ENCODE measurements around the gene ASB18. TPM values are rescaled to one million over a fixed set of nuclear protein-coding genes. Genes with fewer than 3 reads are reported as not detected.

Gene ASB18
- total RNA-seq, 4 donors from 2014 or later: not detected

DNA sequence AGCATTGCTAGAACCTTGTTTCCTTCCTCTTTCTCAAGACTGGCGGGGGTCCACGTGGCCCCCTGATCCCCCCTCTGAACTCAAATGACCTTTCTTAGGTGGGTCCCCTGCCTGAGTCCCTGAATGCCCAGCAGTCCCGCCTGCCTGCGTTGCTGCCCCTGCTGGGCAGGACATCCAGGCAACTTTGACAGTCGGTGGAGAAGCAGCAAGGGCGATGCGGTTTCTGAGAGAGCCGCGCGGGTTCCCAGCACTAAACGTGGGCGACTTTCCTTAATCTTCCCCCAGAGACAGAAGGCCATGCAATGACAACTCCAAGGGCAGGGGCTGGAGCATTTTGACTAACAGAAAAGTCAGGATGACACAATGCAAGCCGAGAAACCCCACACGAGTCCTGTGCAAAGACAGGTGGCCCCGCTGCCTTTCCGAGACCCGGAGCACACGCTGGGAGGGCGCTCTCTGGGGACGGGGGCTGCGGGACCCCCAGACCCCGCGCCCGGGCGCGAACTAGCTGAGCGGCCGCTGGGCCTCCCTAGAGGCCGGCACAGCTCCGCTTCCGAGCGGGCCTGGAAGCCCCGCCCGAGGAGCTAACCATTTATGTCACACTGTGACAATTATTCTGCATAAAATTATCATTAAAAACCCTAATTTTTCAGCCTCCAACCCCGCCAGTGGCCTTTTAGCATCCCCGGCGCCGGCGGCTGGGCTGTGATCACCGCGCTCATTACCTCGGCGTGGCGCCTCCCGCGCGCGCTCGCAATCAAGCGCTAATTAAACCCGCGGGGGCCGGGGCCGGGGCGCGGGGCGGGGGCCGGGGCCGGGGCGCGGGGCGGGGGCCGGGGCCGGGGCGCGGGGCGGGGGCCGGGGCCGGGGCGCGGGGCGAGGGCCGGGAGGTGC is 27.4 kb downstream of the ASB18 start:
- Histone ChIP-seq H3K4me1 (peaks cover 0 to 4% of the 10 kb centered on the region in 2 donors), H3K9me3 (no peaks in the 10 kb centered on the region), H3K27me3 (peaks cover 13% of the 10 kb centered on the region), H3K27ac (no peak overlapping the region), H3K36me3 (no peaks in the 10 kb centered on the region), H3K4me3 (replicated peaks in 1 of 3) (no peak overlapping the region)
- TF ChIP-seq POLR2A (IDR thresholded peaks at IDR 0.05): no peak
- TF ChIP-seq, protein P1, sequence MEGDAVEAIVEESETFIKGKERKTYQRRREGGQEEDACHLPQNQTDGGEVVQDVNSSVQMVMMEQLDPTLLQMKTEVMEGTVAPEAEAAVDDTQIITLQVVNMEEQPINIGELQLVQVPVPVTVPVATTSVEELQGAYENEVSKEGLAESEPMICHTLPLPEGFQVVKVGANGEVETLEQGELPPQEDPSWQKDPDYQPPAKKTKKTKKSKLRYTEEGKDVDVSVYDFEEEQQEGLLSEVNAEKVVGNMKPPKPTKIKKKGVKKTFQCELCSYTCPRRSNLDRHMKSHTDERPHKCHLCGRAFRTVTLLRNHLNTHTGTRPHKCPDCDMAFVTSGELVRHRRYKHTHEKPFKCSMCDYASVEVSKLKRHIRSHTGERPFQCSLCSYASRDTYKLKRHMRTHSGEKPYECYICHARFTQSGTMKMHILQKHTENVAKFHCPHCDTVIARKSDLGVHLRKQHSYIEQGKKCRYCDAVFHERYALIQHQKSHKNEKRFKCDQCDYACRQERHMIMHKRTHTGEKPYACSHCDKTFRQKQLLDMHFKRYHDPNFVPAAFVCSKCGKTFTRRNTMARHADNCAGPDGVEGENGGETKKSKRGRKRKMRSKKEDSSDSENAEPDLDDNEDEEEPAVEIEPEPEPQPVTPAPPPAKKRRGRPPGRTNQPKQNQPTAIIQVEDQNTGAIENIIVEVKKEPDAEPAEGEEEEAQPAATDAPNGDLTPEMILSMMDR (IDR thresholded peaks at IDR 0.05): no peak
- DNase-seq: no peak
- intact Hi-C loops (cut with DNase I): no loop called here
- WGBS, 2 donors: 2 to 18% methylated on average over 3 to 33 of the region's 73 CpGs

DNA sequence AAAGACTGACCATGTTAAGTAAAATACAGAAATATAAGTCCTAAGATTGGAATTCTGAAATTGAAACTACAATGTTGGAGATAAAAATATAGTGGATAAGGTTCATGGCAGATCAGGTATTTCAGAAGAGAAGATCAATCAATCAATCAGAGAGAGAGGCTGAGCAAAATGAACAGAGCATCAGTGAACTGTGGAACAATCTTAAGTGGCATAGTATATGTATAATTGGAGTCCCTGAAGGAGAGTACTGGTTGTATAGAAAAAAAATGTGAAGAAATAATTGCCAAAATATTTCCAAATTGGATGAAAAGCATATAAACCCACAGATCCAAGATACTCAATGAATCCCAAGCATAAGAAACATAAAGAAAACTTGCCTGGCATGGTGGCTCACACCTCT is 35.0 kb downstream of the ASB18 start:
- intact Hi-C loops (cut with DNase I): no loop called here
- H3K9me3 ChIP-seq: no peaks in the 10 kb centered on the region
- no peak overlapping the region for H3K4me3 ChIP-seq (replicated peaks in 1 of 3)
- no peak for DNase-seq
- H3K36me3 ChIP-seq: no peaks in the 10 kb centered on the region
- no peaks in the 10 kb centered on the region for H3K27me3 ChIP-seq
- H3K27ac ChIP-seq: no peak overlapping the region
- H3K4me1 ChIP-seq: no peaks in the 10 kb centered on the region
- TF ChIP-seq POLR2A (IDR thresholded peaks at IDR 0.05): no peak
- TF ChIP-seq, protein P1 (IDR thresholded peaks at IDR 0.05): no peak

DNA sequence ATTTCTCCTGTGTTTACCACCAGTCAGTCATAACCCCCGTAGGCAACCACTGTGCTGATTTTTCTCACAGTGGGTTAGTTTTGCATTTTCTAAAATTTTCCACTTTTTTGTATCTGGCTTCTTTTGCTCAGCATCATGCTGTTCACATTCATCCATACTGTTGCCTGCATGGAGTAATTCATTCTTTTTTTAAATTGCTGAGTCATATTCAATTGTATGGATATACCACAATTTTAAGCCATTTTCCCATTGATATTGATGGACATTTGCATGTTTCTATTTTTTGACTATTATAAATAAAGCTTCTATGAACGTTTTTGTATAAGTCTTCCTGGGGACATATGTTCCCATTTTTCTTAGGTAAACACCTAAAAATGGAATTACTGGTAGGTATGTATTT is 40.5 kb downstream of the ASB18 start:
- no peaks in the 10 kb centered on the region for H3K9me3 ChIP-seq
- H3K27me3 ChIP-seq: no peaks in the 10 kb centered on the region
- TF ChIP-seq POLR2A (IDR thresholded peaks at IDR 0.05): no peak
- H3K4me1 ChIP-seq: no peaks in the 10 kb centered on the region
- no peaks in the 10 kb centered on the region for H3K36me3 ChIP-seq
- DNase-seq: no peak
- H3K27ac ChIP-seq: no peak overlapping the region
- intact Hi-C loops (cut with DNase I): no loop called here
- H3K4me3 ChIP-seq (replicated peaks in 1 of 3): no peak overlapping the region
- WGBS, 2 donors: 78 to 80% methylated on average over 2 of the region's 2 CpGs

DNA sequence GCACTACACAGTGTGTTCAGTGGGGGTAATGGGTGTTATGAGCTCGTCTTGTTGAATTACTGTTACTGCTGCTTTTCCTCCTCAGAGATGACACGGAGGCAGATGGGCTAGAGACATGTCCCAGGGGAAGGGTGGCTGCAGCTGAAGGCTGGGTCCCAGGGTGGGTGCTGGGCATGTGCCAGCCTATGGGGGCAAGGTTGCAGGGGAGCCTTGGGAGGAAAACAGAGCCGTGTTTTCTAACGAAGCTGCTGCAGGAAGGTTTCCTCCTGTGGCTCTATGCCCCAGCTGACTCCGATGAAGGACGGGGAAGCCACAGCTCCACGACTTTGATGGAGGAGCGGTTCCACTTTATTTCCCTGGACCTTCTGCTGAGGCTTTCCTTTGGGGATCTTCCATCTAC is 42.4 kb downstream of the ASB18 start:
- DNase-seq: no peak
- Histone ChIP-seq H3K9me3 (no peaks in the 10 kb centered on the region), H3K4me1 (no peaks in the 10 kb centered on the region), H3K27me3 (no peaks in the 10 kb centered on the region), H3K36me3 (no peaks in the 10 kb centered on the region), H3K4me3 (replicated peaks in 1 of 3) (no peak overlapping the region), H3K27ac (no peak overlapping the region)
- no peak for TF ChIP-seq POLR2A (IDR thresholded peaks at IDR 0.05)
- TF ChIP-seq, protein P1 (IDR thresholded peaks at IDR 0.05): no peak
- intact Hi-C loops (cut with DNase I): no loop called here
- WGBS, 2 donors: 85 to 91% methylated on average over 8 of the region's 8 CpGs

DNA sequence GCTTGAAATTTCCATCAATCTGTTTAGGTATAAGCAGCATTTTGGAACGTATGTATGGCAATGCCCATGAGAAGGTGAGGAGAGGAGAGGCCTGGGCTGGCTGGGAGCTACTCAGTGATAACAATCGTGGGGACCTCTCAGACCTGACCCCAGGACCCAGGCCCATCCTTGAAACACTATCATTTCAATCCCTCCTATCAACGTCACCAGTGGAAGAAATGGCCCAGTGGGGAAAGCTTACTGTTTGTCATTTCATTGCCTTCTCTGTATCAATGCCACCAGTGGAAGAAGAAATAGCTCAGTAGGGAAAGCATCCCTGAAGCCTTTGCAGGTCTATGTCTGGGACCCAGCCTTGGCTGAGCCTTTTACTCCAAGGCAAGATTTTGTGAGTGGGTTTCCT is 44.8 kb downstream of the ASB18 start:
- no peaks in the 10 kb centered on the region for H3K9me3 ChIP-seq
- no peaks in the 10 kb centered on the region for H3K4me1 ChIP-seq
- H3K27me3 ChIP-seq: no peaks in the 10 kb centered on the region
- intact Hi-C loops (cut with DNase I): no loop called here
- no peak overlapping the region for H3K27ac ChIP-seq
- no peak for DNase-seq
- no peak overlapping the region for H3K4me3 ChIP-seq (replicated peaks in 1 of 3)
- 76 to 84% methylated on average over 3 of the region's 3 CpGs for WGBS, 2 donors
- no peak for TF ChIP-seq POLR2A (IDR thresholded peaks at IDR 0.05)
- TF ChIP-seq, protein P1 (IDR thresholded peaks at IDR 0.05): no peak
- no peaks in the 10 kb centered on the region for H3K36me3 ChIP-seq
